Sigmoid colon (tissue), 4 donors: ENCODE data around the gene ARHGAP44.

Source experiments
- CTCF ChIP-seq, 4 experiments: fragments of 450-650 bp in 3 of 4; fragments of 200-600 bp in 1 of 4; IDR thresholded peaks; one replicate each; pipeline ENCODE4 v1.5.1; 2016 to 2019; ENCODE audit warnings: antibody characterized with exemption in 4 of 4, mild to moderate bottlenecking in 3 of 4, moderate library complexity in 2 of 4
- EP300 ChIP-seq, 4 donors: sonication (generic); formaldehyde crosslinking; IDR thresholded peaks; one replicate each; pipeline ENCODE4 v1.6.1; 2017; ENCODE audit warnings: antibody characterized with exemption in 4 of 4
- POLR2A ChIP-seq, 2 donors: fragments of 450-650 bp; IDR thresholded peaks; one replicate each; pipeline ENCODE4 v1.6.1; 2016; ENCODE audit warnings: antibody characterized with exemption in 2 of 2, mild to moderate bottlenecking in 2 of 2, moderate library complexity in 2 of 2
- POLR2AphosphoS5 ChIP-seq, 4 donors: sonication (generic); formaldehyde crosslinking; IDR thresholded peaks; one replicate each; pipeline ENCODE4 v1.6.1; 2017; ENCODE audit warnings: antibody characterized with exemption in 4 of 4

DNA sequence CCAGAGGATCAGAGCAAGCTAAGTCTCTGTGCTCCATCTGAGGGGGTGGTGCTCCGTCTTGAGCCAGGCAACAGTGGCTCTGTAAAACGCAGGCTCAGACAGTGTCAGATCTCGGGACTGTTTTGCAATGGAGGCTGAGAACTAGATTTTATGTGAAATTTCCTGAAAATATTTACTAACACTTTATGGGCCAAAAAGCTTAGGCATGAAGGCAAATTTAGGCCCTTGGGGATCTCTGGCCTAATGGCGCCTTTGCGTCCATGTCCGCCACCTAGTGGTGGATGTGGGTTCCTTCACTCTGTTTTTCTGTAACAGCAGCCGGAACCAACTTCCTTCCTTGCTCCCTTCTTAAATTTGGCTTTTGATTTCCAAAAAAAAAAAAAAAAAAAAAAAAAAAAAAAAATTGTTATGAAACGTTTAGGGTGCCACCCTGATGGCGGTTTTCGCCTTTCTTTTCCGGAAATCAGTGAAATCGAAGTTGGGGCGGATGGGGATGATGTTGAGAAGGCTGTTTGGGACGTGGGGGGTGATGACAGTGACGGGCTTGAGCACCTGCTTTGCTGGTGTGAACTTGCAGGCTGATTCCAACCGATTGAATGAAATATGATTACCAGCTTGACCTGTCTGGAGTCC lies 242.5 kb downstream of the ARHGAP44 start:
- peak in 3 of 4 experiments; percentile 36 to 66 (median 51) for TF ChIP-seq CTCF (IDR thresholded peaks at IDR 0.05)
- TF ChIP-seq POLR2A (IDR thresholded peaks at IDR 0.05) = no peak
- TF ChIP-seq POLR2AphosphoS5 (IDR thresholded peaks at IDR 0.05) = no peak
- TF ChIP-seq EP300 (IDR thresholded peaks at IDR 0.05) = no peak
